ENCODE data around the gene RAI1. TPM values are rescaled to one million over a fixed set of nuclear protein-coding genes. Genes with fewer than 3 reads are reported as not detected.
A peak's percentile ranks its signal among the peaks of the same experiment; 100 is the strongest.
"Not testable (repeated sequence)": the region's sequence is repeated elsewhere in the genome, so short reads cannot be mapped to it uniquely, and the experiment has no call there.

RAI1 gene, protein sequence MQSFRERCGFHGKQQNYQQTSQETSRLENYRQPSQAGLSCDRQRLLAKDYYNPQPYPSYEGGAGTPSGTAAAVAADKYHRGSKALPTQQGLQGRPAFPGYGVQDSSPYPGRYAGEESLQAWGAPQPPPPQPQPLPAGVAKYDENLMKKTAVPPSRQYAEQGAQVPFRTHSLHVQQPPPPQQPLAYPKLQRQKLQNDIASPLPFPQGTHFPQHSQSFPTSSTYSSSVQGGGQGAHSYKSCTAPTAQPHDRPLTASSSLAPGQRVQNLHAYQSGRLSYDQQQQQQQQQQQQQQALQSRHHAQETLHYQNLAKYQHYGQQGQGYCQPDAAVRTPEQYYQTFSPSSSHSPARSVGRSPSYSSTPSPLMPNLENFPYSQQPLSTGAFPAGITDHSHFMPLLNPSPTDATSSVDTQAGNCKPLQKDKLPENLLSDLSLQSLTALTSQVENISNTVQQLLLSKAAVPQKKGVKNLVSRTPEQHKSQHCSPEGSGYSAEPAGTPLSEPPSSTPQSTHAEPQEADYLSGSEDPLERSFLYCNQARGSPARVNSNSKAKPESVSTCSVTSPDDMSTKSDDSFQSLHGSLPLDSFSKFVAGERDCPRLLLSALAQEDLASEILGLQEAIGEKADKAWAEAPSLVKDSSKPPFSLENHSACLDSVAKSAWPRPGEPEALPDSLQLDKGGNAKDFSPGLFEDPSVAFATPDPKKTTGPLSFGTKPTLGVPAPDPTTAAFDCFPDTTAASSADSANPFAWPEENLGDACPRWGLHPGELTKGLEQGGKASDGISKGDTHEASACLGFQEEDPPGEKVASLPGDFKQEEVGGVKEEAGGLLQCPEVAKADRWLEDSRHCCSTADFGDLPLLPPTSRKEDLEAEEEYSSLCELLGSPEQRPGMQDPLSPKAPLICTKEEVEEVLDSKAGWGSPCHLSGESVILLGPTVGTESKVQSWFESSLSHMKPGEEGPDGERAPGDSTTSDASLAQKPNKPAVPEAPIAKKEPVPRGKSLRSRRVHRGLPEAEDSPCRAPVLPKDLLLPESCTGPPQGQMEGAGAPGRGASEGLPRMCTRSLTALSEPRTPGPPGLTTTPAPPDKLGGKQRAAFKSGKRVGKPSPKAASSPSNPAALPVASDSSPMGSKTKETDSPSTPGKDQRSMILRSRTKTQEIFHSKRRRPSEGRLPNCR (N-terminal part only)
- total RNA-seq, result 16.0 and 24.2 TPM in 2 replicates

DNA sequence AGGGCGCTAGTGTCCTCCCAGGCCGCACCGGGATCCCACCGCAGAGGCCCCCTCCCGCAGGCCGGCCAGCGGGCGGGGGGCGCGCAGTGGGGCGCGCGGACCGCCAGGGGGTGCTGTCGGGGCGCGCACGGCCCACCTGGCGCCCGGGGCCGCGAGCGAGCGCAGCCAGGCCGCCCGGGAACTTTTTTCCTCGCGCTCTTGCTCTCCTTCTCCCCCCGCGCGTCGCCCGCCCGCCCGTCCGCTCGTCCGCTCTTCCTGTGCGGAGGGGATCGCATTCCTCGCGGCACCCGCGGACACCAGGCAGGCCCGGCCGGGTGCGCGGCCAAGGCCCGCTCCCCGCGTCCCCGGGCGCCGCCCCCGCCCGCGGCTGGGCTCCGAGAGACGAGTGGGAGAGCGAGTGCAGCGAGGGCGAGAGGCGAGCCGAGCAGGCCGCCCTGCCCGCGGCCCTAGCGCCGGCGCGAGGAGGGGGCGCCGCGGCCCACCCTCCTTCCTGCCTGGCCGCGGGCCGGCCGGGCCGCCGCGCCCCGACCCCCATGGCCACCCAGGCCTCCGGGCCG is at the start of gene RAI1:
Gene RAI1 (plus strand): TSS at position 272 of the 557 bp plus-strand sequence. CDS start 111,491 bp downstream, outside the sequence.
- DNase-seq (ENCODE audit: low read depth), result peak; percentile 87
- TF ChIP-seq, protein P1, sequence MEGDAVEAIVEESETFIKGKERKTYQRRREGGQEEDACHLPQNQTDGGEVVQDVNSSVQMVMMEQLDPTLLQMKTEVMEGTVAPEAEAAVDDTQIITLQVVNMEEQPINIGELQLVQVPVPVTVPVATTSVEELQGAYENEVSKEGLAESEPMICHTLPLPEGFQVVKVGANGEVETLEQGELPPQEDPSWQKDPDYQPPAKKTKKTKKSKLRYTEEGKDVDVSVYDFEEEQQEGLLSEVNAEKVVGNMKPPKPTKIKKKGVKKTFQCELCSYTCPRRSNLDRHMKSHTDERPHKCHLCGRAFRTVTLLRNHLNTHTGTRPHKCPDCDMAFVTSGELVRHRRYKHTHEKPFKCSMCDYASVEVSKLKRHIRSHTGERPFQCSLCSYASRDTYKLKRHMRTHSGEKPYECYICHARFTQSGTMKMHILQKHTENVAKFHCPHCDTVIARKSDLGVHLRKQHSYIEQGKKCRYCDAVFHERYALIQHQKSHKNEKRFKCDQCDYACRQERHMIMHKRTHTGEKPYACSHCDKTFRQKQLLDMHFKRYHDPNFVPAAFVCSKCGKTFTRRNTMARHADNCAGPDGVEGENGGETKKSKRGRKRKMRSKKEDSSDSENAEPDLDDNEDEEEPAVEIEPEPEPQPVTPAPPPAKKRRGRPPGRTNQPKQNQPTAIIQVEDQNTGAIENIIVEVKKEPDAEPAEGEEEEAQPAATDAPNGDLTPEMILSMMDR (IDR thresholded peaks at IDR 0.05; ENCODE audit: insufficient read depth, low read depth, low read length), result peak; percentile 46
- H3K4me3 ChIP-seq (ENCODE audit: low read depth, low read length), result peak within 1 kb of the TSS; percentile 72

DNA sequence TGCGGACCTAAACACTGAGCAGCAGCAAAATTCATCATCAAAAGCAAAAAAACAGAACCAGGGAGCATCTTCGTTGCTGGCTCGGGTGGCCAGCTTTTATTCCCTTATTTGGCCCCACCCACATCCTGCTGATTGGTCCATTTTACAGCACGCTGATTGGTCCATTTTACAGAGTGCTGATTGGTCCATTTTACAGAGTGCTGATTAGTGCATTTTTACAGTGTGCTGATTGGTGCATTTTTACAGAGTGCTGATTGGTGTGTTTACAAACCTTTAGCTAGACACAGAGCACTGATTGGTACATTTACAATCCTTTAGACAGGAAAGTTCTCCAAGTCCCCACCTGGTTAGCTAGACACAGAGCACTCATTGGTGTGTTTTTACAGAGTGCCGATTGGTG is 48.6 kb upstream of the RAI1 start:
- not testable (repeated sequence) for DNase-seq (ENCODE audit: low read depth); H3K4me3 ChIP-seq (ENCODE audit: low read depth, low read length)

DNA sequence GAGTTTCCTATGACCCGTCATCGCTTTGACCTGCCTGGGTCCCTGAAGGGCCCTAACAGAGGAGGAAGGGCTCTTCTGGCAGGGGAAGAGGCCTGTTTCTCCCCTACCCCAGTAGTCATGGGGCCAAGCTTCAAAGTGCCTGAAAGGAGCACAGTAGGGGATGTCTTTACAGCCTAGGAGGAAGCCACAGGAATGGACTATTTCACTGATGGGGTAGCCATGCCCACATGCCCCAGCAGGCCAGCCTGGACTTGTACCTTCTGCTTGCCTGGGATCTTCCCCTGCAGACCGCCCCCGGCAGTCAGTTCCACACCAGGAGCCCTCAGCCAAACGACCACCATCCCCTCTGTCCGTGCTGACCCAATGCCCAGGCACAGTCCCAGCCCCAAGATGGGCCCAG is 47.9 kb upstream of the RAI1 start:
- TF ChIP-seq, protein P1 (IDR thresholded peaks at IDR 0.05; ENCODE audit: insufficient read depth, low read depth, low read length), result no peak
- DNase-seq (ENCODE audit: low read depth), result no peak
- no peak overlapping the region for H3K4me3 ChIP-seq (ENCODE audit: low read depth, low read length)

DNA sequence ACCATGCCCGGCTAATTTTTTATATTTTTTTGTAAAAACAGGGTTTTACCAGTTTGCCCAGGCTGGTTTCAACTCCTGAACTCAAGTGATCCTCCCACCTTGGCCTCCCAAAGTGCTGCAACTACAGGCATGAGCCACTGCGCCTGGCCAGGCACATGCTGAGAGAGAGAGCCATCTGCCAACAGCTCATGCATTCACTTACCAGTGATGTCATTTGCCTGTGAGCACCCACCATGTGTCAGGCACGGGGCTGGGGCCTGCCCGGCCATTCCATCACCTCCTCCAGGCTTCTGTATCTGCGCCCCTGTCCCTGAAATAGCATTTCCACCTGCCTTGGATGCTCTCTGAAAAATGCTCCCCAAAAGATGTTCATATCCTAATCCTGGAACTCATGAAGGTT is 46.1 kb upstream of the RAI1 start:
- DNase-seq (ENCODE audit: low read depth), result no peak
- H3K4me3 ChIP-seq (ENCODE audit: low read depth, low read length), result no peak overlapping the region
- TF ChIP-seq, protein P1 (IDR thresholded peaks at IDR 0.05; ENCODE audit: insufficient read depth, low read depth, low read length), result no peak

DNA sequence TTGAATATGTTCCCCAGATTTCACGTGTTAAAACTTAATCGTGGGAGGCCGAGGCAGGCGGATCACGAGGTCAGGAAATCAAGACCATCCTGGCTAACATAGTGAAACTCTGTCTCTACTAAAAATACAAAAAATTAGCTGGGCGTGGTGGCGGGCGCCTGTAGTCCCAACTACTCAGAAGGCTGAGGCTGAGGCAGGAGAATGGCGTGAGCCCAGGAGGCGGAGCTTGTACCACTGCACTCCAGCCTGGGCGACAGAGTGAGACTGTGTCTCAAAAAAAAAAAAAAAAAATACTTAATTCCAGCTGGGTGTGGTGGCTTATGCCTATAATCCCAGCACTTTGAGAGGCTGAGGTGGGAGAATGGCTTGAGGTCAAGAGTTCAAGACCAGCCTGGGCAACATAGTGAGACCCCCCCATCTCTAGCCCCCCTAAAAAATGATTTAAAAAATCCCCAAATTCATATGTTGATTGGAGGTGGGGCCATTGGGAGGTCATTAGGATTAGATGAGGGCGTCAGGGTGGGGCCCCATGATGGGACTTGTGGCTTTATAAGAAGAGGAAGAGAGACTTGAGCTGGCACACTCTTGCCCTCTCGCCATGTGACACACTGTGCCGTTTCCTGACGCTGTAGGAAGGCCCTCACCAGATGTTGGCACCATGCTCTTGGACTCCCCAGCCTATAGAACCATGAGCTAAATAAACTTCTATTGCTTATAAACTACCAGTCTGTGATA is 45.6 kb upstream of the RAI1 start:
- not testable (repeated sequence) for DNase-seq (ENCODE audit: low read depth); H3K4me3 ChIP-seq (ENCODE audit: low read depth, low read length)

DNA sequence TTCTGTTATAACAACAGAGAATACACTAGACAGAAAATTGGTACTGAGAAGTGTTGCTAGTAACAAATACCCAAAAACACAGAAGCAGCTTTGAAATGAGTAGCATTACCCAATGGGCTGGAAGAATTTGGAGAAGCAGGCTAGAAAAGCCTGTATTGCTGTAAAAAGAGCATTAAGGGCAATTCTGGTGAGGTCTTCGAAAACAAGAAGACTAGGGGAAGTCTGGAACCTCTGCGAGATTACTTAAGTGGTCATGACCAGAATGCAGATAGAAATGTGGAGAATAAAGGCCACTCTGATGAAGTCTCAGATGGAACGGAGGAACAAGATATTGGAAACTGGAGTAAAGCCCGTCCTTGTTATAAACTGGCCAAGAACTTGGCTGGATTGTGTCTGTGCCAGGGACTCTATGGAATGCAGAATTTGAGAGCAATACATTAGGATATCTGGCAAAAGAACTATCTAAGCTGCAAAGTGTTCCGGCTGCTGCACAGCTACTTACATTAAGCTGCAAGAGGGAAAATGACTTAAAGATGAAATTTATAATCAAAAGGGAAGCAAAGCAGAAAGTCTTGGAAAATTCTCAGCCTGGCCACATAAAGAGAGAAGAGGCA is 44.9 kb upstream of the RAI1 start:
- TF ChIP-seq, protein P1 (IDR thresholded peaks at IDR 0.05; ENCODE audit: insufficient read depth, low read depth, low read length), result no peak
- DNase-seq (ENCODE audit: low read depth), result no peak
- H3K4me3 ChIP-seq (ENCODE audit: low read depth, low read length), result no peak overlapping the region

DNA sequence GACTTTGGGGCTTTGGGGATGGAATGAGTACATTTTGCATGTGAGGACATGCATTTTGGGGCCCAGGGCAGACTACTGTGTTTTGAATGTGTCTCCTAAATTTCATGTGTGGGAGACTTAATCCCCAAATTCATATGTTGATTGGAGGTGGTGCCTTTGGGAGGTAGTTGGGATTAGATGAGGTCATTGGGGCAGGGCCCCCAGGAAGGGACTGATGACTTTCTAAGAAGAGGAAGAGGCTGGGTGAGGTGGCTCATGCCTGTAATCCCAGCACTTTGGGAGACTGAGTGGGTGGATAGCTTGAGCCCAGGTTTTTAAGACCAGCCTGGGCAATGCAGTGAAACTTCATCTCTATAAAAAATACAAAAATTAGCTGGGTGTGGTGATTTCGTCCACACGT is 42.8 kb upstream of the RAI1 start:
- H3K4me3 ChIP-seq (ENCODE audit: low read depth, low read length), result no peak overlapping the region
- TF ChIP-seq, protein P1 (IDR thresholded peaks at IDR 0.05; ENCODE audit: insufficient read depth, low read depth, low read length), result no peak
- DNase-seq (ENCODE audit: low read depth), result no peak

DNA sequence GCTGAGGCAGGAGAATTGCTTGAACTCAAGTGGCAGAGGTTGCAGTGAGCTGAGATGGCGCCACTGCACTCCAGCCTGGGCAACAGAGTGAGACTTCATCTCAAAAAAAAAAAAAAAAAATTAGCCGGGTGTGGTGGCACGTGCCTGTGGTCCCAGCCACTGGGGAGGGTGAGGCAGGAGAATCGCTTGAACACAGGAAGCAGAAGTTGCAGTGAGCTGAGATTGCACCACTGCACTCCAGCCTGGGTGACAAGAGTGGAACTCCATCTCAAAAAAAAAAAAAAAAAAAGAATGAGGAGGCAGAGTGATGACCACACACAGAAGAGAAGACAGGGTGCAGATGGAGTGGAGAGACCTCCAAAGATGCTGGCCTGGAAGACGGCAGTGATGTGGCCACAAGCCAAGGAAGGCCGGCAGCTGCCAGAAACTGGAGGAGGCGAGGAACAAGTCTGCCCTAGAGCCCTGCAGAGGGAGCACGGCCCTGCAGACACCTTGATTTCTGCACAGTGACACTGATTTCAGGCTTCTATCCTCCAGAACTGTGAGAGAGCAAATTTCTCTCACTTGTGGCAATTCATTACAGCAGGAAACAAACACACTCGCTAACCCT is 41.5 kb upstream of the RAI1 start:
- not testable (repeated sequence) for DNase-seq (ENCODE audit: low read depth); H3K4me3 ChIP-seq (ENCODE audit: low read depth, low read length)

Data from fibroblast of villous mesenchyme (primary cell).